SK-N-SH (cell line): ENCODE data around the gene CACNA1H. TPM values are rescaled to one million over a fixed set of nuclear protein-coding genes. Genes with fewer than 3 reads are reported as not detected.

Experiments
- CTCF ChIA-PET: fragments of 300-600, 350-600 bp; formaldehyde crosslinking; extraction: SDS; loops from one replicate; lab custom pipeline; 2021; lab: Yijun Ruan, JAX
- POLR2A ChIA-PET: fragments of 350-600 bp; sonication (Branson Sonifier 250); formaldehyde crosslinking; extraction: SDS; loops from one replicate; lab custom pipeline; 2020; ENCODE audit warnings: antibody characterized with exemption, inconsistent platforms; lab: Yijun Ruan, JAX
- DNase-seq: peaks from one replicate; pipeline ENCODE4 v3.0.0; 2012
- H2AFZ ChIP-seq: fragments of 200-600 bp; sonication (generic); 2 replicates; pipeline ENCODE4 v1.8.1; 2016; ENCODE audit warnings: antibody characterized with exemption, mild to moderate bottlenecking, low read depth
- H3F3A ChIP-seq: fragments of 200-600 bp; sonication (generic); replicated peaks from 2 replicates; pipeline ENCODE3; 2016; ENCODE audit warnings: antibody characterized with exemption, mild to moderate bottlenecking; ENCODE audit not compliant: insufficient read depth
- H3K27ac ChIP-seq, 2 experiments: fragments of 200-500 bp in 1 of 2; fragments of 200-600 bp in 1 of 2; sonication (Bioruptor generic) in 1 of 2; sonication (generic), shearing (Covaris generic) in 1 of 2; 2 replicates each; pipeline versions ENCODE4 v1.5.1 to v1.6.1; 2014 to 2016; ENCODE audit warnings: low read depth in 2 of 2, inconsistent platforms in 1 of 2, low read length in 1 of 2, mild to moderate bottlenecking in 1 of 2, mixed read lengths in 1 of 2
- H3K27me3 ChIP-seq: fragments of 200-600 bp; sonication (generic), shearing (Covaris generic); 2 replicates; pipeline ENCODE4 v1.6.1; 2016; ENCODE audit warnings: mixed run types; ENCODE audit not compliant: insufficient read depth
- H3K36me3 ChIP-seq, 2 experiments: fragments of 200-500 bp in 1 of 2; fragments of 200-600 bp in 1 of 2; sonication (Bioruptor generic) in 1 of 2; sonication (generic) in 1 of 2; replicated peaks in 1 of 2; 2 replicates each; pipeline versions ENCODE3 to v1.5.1; 2014 to 2016; ENCODE audit warnings: low read length in 1 of 2, mild to moderate bottlenecking in 1 of 2; ENCODE audit not compliant: insufficient read depth in 2 of 2, control insufficient read depth in 1 of 2
- H3K4me1 ChIP-seq, 2 experiments: fragments of 200-500 bp in 1 of 2; fragments of 200-600 bp in 1 of 2; sonication (Bioruptor generic) in 1 of 2; sonication (generic), shearing (Covaris generic) in 1 of 2; 2 replicates each; pipeline versions ENCODE4 v1.5.1 to v1.6.1; 2014 to 2016; ENCODE audit warnings: low read depth in 1 of 2, low read length in 1 of 2, mixed run types in 1 of 2; ENCODE audit not compliant: insufficient read depth in 2 of 2, control insufficient read depth in 1 of 2
- H3K4me2 ChIP-seq: fragments of 200-600 bp; sonication (generic), shearing (Covaris generic); 2 replicates; pipeline ENCODE4 v1.6.1; 2017; ENCODE audit warnings: mixed run types
- H3K4me3 ChIP-seq, 2 experiments: fragments of 200-500 bp in 1 of 2; fragments of 200-600 bp in 1 of 2; sonication (Bioruptor generic) in 1 of 2; sonication (generic), shearing (Covaris generic) in 1 of 2; 2 replicates each; pipeline versions ENCODE4 v1.5.1 to v1.8.1; 2014 to 2016; ENCODE audit warnings: low read depth in 2 of 2, inconsistent platforms in 1 of 2, low read length in 1 of 2, mild to moderate bottlenecking in 1 of 2, mixed read lengths in 1 of 2, moderate library complexity in 1 of 2
- H3K79me2 ChIP-seq: fragments of 200-600 bp; sonication (generic); 2 replicates; pipeline ENCODE4 v1.8.1; 2017; ENCODE audit warnings: mild to moderate bottlenecking; ENCODE audit not compliant: insufficient read depth
- H3K9ac ChIP-seq: fragments of 200-600 bp; sonication (generic); 2 replicates; pipeline ENCODE4 v1.6.1; 2017; ENCODE audit warnings: mixed run types
- H3K9me2 ChIP-seq: fragments of 200-600 bp; sonication (generic); 2 replicates; pipeline ENCODE4 v1.6.1; 2017; ENCODE audit warnings: mixed run types
- H3K9me3 ChIP-seq: fragments of 200-600 bp; sonication (generic); 2 replicates; pipeline ENCODE4 v1.6.1; 2017; ENCODE audit warnings: mixed run types, mild to moderate bottlenecking, moderate library complexity
- H4K20me1 ChIP-seq: fragments of 200-600 bp; sonication (generic); 2 replicates; pipeline ENCODE4 v1.6.1; 2017; ENCODE audit warnings: mild to moderate bottlenecking, mixed run types; ENCODE audit not compliant: insufficient read depth
- CHD2 ChIP-seq: fragments of 150-350 bp; IDR thresholded peaks from 2 replicates; pipeline ENCODE4 v1.6.1; 2018; ENCODE audit warnings: low read length; ENCODE audit not compliant: partially characterized antibody
- CTCF ChIP-seq: fragments of 200-600 bp; sonication (generic); IDR thresholded peaks from 2 replicates; pipeline ENCODE4 v1.6.1; 2017; ENCODE audit warnings: antibody characterized with exemption, mild to moderate bottlenecking, moderate library complexity
- ELF1 ChIP-seq: IDR thresholded peaks from 2 replicates; pipeline ENCODE4 v1.4.0; 2012
- FOSL2 ChIP-seq: IDR thresholded peaks from 2 replicates; pipeline ENCODE4 v1.4.0; 2012; ENCODE audit warnings: low read depth, mild to moderate bottlenecking, moderate library complexity, borderline replicate concordance
- FOXJ3 ChIP-seq: sonication (generic); formaldehyde crosslinking; IDR thresholded peaks from 2 replicates; pipeline ENCODE4 v1.5.1; 2020; ENCODE audit warnings: mild to moderate bottlenecking, missing genetic modification reagents
- FOXM1 ChIP-seq: IDR thresholded peaks from 2 replicates; pipeline ENCODE4 v1.4.0; 2012; ENCODE audit warnings: low read depth, mild to moderate bottlenecking
- GABPA ChIP-seq: IDR thresholded peaks from 2 replicates; pipeline ENCODE4 v1.4.0; 2012; ENCODE audit warnings: low read depth, mild to moderate bottlenecking
- GATA2 ChIP-seq: sonication (generic); formaldehyde crosslinking; IDR thresholded peaks from 2 replicates; pipeline ENCODE4 v1.5.0; 2020; ENCODE audit warnings: mild to moderate bottlenecking, missing genetic modification reagents
- IRF3 ChIP-seq: fragments of 150-350 bp; IDR thresholded peaks from 2 replicates; pipeline ENCODE4 v1.6.1; 2016; ENCODE audit warnings: mild to moderate bottlenecking, low read depth, low read length
- JUND ChIP-seq: IDR thresholded peaks from 2 replicates; pipeline ENCODE4 v1.4.0; 2012
- MEF2A ChIP-seq: IDR thresholded peaks from 2 replicates; pipeline ENCODE4 v1.4.0; 2012; ENCODE audit warnings: low read depth, borderline replicate concordance
- NRF1 ChIP-seq: IDR thresholded peaks from 2 replicates; pipeline ENCODE4 v1.6.1; 2012; ENCODE audit warnings: low read depth, mild to moderate bottlenecking, low read length
- POLR2AphosphoS5 ChIP-seq: IDR thresholded peaks from 2 replicates; pipeline ENCODE4 v1.6.1; 2012; ENCODE audit warnings: low read depth, low read length
- RAD21 ChIP-seq: IDR thresholded peaks from 2 replicates; pipeline ENCODE4 v1.6.1; 2012; ENCODE audit warnings: mild to moderate bottlenecking, low read length
- RFX5 ChIP-seq: IDR thresholded peaks from 2 replicates; pipeline ENCODE4 v1.6.1; 2012; ENCODE audit warnings: mild to moderate bottlenecking, improper control_type of control experiment, low read length
- TCF12 ChIP-seq: IDR thresholded peaks from 2 replicates; pipeline ENCODE4 v1.4.0; 2012
- WGBS: methylation state at CpG from one replicate; pipeline ENCODE4 v1.1.6; 2017; ENCODE audit warnings: low lambda C conversion rate; 5-methylcytosine and 5-hydroxymethylcytosine counted together
- polyA plus RNA-seq, 3 experiments: library from polyadenylated mRNA; depleted of rRNA; stranded (reverse); fragments of >200 nt; gene quantifications; 2 replicates each; pipeline ENCODE4 v1.2.3, GENCODE V29; 2012
- TF ChIP-seq, protein P1 (sequence below): IDR thresholded peaks from 2 replicates; pipeline ENCODE4; 2012
- TF ChIP-seq, protein P2 (sequence below): IDR thresholded peaks from 2 replicates; pipeline ENCODE4 v1.4.0; 2012; ENCODE audit warnings: low read depth, borderline replicate concordance
- TF ChIP-seq, protein P3 (sequence below): IDR thresholded peaks from 2 replicates; pipeline ENCODE4 v1.4.0; 2012; ENCODE audit warnings: low read depth, borderline replicate concordance
- TF ChIP-seq, protein P4 (sequence below): IDR thresholded peaks from 2 replicates; pipeline ENCODE4 v1.6.1; 2012; ENCODE audit warnings: mild to moderate bottlenecking, low read depth, low read length, moderate library complexity

Gene CACNA1H
- polyA plus RNA-seq, 1 of the 3 experiments (the other 2 are of a cell fraction): not detected

DNA sequence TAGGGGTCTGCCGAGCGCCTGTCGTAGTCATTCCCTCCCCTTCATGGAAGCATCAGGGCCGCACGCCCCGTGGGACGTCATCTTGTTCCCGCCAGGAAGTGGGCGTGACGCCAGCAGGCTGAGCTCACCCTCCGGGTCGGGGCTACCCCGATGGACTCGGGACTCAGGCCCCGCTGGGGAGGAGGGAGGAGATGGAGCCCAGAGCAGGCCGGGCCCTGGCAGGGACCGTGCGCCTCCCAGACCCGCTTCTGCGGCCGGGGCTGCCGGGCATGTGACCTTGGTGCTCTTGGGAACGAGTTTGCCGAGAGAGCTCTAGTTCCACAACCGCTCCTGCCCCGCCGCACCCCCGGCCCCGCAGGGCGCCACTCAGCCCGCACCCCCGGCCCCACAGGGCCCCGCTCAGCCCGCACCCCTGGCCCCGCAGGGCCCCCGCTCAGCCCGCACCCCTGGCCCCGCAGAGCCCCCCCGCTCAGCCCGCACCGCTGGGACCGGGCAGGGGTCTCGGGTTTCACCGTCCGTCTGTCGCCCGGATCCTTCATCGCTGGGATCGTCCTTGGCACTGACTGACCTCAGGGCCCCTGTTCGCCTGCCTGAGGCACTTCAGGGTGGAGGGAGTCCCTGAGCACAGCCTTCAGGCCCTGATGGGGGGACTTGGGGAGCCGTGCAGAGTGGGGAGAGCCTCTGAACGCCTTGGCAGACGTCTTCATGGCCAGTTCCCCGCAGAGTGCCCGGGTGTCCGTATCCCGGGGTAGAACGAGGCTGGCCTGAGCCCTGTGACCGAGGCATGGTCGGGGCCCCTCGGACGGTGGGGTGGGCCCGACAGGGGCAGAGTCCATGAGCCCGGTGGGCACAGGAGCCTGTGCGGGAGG is 5.8 kb downstream of the CACNA1H start:
- H3K4me2 ChIP-seq: no peak overlapping the region
- H3K79me2 ChIP-seq: no peaks in the 10 kb centered on the region
- no peaks in the 10 kb centered on the region for H3F3A ChIP-seq
- H3K4me1 ChIP-seq: no peaks in the 10 kb centered on the region; a peak in 2 of 4 replicates
- H3K9ac ChIP-seq: no peak overlapping the region
- H2AFZ ChIP-seq: no peak overlapping the region
- POLR2A ChIA-PET: no interaction called here
- peaks cover 96% of the 10 kb centered on the region for H3K27me3 ChIP-seq
- no peaks in the 10 kb centered on the region for H3K9me2 ChIP-seq
- no peak overlapping the region for H3K27ac ChIP-seq
- 51% methylated on average over 39 of the region's 65 CpGs for WGBS
- H3K4me3 ChIP-seq: no peak overlapping the region
- CTCF ChIA-PET: interaction anchor here (1.2 kb wide), 1 partner anchor 53 kb away, joined by 3 read pairs; no protein-coding TSS in a partner anchor
- H3K36me3 ChIP-seq: no peaks in the 10 kb centered on the region
- TF ChIP-seq, protein P1, sequence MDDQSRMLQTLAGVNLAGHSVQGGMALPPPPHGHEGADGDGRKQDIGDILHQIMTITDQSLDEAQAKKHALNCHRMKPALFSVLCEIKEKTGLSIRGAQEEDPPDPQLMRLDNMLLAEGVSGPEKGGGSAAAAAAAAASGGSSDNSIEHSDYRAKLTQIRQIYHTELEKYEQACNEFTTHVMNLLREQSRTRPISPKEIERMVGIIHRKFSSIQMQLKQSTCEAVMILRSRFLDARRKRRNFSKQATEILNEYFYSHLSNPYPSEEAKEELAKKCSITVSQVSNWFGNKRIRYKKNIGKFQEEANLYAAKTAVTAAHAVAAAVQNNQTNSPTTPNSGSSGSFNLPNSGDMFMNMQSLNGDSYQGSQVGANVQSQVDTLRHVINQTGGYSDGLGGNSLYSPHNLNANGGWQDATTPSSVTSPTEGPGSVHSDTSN: no peak
- TF ChIP-seq TCF12 (no peak), FOXJ3 (CRISPR knock-in tag) (no peak), FOXM1 (no peak), CHD2 (no peak), ELF1 (no peak), MEF2A (no peak), NRF1 (no peak), GABPA (no peak), RAD21 (no peak), GATA2 (CRISPR knock-in tag) (no peak), CTCF (no peak), JUND (no peak), POLR2AphosphoS5 (no peak), IRF3 (no peak), RFX5 (no peak), FOSL2 (no peak)
- TF ChIP-seq, protein P2, sequence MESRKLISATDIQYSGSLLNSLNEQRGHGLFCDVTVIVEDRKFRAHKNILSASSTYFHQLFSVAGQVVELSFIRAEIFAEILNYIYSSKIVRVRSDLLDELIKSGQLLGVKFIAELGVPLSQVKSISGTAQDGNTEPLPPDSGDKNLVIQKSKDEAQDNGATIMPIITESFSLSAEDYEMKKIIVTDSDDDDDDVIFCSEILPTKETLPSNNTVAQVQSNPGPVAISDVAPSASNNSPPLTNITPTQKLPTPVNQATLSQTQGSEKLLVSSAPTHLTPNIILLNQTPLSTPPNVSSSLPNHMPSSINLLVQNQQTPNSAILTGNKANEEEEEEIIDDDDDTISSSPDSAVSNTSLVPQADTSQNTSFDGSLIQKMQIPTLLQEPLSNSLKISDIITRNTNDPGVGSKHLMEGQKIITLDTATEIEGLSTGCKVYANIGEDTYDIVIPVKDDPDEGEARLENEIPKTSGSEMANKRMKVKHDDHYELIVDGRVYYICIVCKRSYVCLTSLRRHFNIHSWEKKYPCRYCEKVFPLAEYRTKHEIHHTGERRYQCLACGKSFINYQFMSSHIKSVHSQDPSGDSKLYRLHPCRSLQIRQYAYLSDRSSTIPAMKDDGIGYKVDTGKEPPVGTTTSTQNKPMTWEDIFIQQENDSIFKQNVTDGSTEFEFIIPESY: no peak
- TF ChIP-seq, protein P3, sequence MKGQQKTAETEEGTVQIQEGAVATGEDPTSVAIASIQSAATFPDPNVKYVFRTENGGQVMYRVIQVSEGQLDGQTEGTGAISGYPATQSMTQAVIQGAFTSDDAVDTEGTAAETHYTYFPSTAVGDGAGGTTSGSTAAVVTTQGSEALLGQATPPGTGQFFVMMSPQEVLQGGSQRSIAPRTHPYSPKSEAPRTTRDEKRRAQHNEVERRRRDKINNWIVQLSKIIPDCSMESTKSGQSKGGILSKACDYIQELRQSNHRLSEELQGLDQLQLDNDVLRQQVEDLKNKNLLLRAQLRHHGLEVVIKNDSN: no peak
- TF ChIP-seq, protein P4, sequence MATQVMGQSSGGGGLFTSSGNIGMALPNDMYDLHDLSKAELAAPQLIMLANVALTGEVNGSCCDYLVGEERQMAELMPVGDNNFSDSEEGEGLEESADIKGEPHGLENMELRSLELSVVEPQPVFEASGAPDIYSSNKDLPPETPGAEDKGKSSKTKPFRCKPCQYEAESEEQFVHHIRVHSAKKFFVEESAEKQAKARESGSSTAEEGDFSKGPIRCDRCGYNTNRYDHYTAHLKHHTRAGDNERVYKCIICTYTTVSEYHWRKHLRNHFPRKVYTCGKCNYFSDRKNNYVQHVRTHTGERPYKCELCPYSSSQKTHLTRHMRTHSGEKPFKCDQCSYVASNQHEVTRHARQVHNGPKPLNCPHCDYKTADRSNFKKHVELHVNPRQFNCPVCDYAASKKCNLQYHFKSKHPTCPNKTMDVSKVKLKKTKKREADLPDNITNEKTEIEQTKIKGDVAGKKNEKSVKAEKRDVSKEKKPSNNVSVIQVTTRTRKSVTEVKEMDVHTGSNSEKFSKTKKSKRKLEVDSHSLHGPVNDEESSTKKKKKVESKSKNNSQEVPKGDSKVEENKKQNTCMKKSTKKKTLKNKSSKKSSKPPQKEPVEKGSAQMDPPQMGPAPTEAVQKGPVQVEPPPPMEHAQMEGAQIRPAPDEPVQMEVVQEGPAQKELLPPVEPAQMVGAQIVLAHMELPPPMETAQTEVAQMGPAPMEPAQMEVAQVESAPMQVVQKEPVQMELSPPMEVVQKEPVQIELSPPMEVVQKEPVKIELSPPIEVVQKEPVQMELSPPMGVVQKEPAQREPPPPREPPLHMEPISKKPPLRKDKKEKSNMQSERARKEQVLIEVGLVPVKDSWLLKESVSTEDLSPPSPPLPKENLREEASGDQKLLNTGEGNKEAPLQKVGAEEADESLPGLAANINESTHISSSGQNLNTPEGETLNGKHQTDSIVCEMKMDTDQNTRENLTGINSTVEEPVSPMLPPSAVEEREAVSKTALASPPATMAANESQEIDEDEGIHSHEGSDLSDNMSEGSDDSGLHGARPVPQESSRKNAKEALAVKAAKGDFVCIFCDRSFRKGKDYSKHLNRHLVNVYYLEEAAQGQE: no peak
- DNase-seq: peak; percentile 60
- H4K20me1 ChIP-seq: peaks cover 26% of the 10 kb centered on the region
- no peaks in the 10 kb centered on the region for H3K9me3 ChIP-seq
